Uterus (tissue), 4 donors: ENCODE data around the gene DGKD. TPM values are rescaled to one million over a fixed set of nuclear protein-coding genes. Genes with fewer than 3 reads are reported as not detected.

ENCODE experiments used
- DNase-seq, 2 donors: peaks; one replicate each; pipeline ENCODE4 v3.0.0-alpha.2; 2019 to 2020
- H3K27ac ChIP-seq, 2 donors: fragments of 200-600 bp; sonication (generic); 1 replicate in 1 of 2; 2 replicates in 1 of 2; pipeline ENCODE4 v1.5.1; 2016 to 2018
- H3K27me3 ChIP-seq, 2 donors: fragments of 200-600 bp; sonication (generic); one replicate each; pipeline ENCODE4 v1.5.1; 2018 to 2019; ENCODE audit warnings: control low read depth in 1 of 2
- H3K36me3 ChIP-seq, 2 donors: fragments of 200-600 bp; sonication (generic); one replicate each; pipeline ENCODE4 v1.5.1; 2019; ENCODE audit warnings: control low read depth in 1 of 2
- H3K4me1 ChIP-seq, 2 donors: fragments of 200-600 bp; sonication (generic); one replicate each; pipeline ENCODE4 v1.5.1; 2018 to 2019; ENCODE audit warnings: control low read depth in 1 of 2
- H3K4me3 ChIP-seq, 2 donors: fragments of 200-600 bp; sonication (generic); 1 replicate in 1 of 2; 2 replicates in 1 of 2; pipeline ENCODE4 v1.5.1; 2018 to 2019; ENCODE audit warnings: mild to moderate bottlenecking in 1 of 2
- H3K9me3 ChIP-seq, 2 donors: fragments of 200-600 bp; sonication (generic); one replicate each; pipeline ENCODE4 v1.5.1; 2019; ENCODE audit warnings: control low read depth in 1 of 2
- CTCF ChIP-seq, 4 experiments: fragments of 200-600 bp in 2 of 4; fragments of 450-650 bp in 2 of 4; sonication (generic) in 2 of 4; IDR thresholded peaks; one replicate each; pipeline ENCODE4 v1.5.1; 2016 to 2019; ENCODE audit warnings: antibody characterized with exemption in 4 of 4, mild to moderate bottlenecking in 2 of 4, moderate library complexity in 1 of 4
- POLR2A ChIP-seq, 2 donors: fragments of 450-650 bp; IDR thresholded peaks; one replicate each; pipeline ENCODE4 v1.6.1; 2016; ENCODE audit warnings: antibody characterized with exemption in 2 of 2, mild to moderate bottlenecking in 1 of 2, moderate library complexity in 1 of 2
- intact Hi-C: fragments of 100-400 bp; cut with DNase I; formaldehyde crosslinking; loops from one replicate; pipeline ENCODE4 v1.15.1; 2023; ENCODE audit warnings: low total_unique reads
- total RNA-seq, 4 donors: library from RNA; depleted of rRNA in 3 of 4; stranded (reverse); fragments of >200 nt in 3 of 4; gene quantifications; one replicate each; pipeline versions ENCODE4 v1.1.0 to v1.2.4, GENCODE V29; 2014 to 2023
- donor health status: DM: yes; HTN: yes; CAD: no.

DGKD gene
- total RNA-seq, 4 donors from 2014 or later, result 5.0 to 46.1 (median 28.0) TPM

GRCh38 chr2:233410196-233410760 lies 56.0 kb downstream of the DGKD start:
- Histone ChIP-seq H3K4me3 (no peak overlapping the region), H3K9me3 (peaks cover 0 to 2% of the 10 kb centered on the region in 2 donors), H3K36me3 (no peaks in the 10 kb centered on the region), H3K4me1 (peaks cover 0 to 7% of the 10 kb centered on the region in 2 donors), H3K27ac (peak overlapping the region in 1 of 2 donors; percentile 37), H3K27me3 (no peaks in the 10 kb centered on the region)
- no peak for DNase-seq
- TF ChIP-seq CTCF (IDR thresholded peaks at IDR 0.05) (no peak), POLR2A (IDR thresholded peaks at IDR 0.05) (no peak)
- intact Hi-C loops, result no loop called here

DNA sequence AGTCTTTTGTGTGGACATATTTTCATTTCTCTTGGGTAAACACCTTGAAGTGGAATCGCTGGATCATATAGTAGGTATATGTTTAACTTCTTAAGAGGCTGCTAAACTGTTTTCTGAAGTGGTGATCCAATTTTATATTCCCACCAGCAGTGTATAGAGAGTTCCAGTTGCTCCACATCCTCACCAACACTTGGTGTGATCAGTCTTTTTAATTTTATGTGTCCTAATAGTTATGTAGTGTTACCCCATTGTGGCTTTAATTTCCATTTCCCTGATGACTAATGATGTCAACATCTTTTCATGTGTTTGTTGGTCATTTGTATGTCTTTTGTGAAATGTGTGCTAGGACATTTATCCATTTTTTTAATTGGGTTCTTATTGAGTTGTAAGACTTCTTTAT lies 56.9 kb downstream of the DGKD start:
- Histone ChIP-seq H3K36me3 (no peaks in the 10 kb centered on the region), H3K27me3 (no peaks in the 10 kb centered on the region), H3K27ac (no peak overlapping the region), H3K9me3 (peaks cover 0 to 2% of the 10 kb centered on the region in 2 donors), H3K4me3 (no peak overlapping the region), H3K4me1 (peaks cover 0 to 7% of the 10 kb centered on the region in 2 donors)
- intact Hi-C loops, result no loop called here
- TF ChIP-seq POLR2A (IDR thresholded peaks at IDR 0.05) (no peak), CTCF (IDR thresholded peaks at IDR 0.05) (no peak)
- DNase-seq, result no peak

DNA sequence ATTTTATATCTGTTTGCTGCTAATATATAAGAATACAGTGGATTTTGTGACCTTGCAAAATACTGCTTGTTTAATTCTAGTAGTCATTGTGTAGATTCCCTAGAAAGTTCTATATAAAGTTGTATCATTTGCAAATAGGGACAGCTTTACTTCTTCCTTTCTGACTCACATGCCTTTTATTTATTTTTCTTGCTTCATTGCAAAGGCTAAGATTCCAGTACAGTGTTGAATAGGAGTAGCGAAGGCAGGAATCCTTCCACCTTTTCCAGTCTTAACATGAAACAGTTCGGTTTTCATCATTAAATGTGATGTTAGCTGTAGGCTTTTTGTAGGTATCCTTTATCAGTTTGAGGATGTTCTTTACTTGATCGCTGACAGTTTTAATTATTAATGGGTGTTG lies 58.1 kb downstream of the DGKD start:
- intact Hi-C loops, result no loop called here
- Histone ChIP-seq H3K4me3 (no peak overlapping the region), H3K4me1 (peaks cover 0 to 7% of the 10 kb centered on the region in 2 donors), H3K9me3 (peaks cover 0 to 2% of the 10 kb centered on the region in 2 donors), H3K36me3 (no peaks in the 10 kb centered on the region), H3K27ac (no peak overlapping the region), H3K27me3 (no peaks in the 10 kb centered on the region)
- no peak for DNase-seq
- no peak for TF ChIP-seq CTCF (IDR thresholded peaks at IDR 0.05)
- TF ChIP-seq POLR2A (IDR thresholded peaks at IDR 0.05), result no peak

DNA sequence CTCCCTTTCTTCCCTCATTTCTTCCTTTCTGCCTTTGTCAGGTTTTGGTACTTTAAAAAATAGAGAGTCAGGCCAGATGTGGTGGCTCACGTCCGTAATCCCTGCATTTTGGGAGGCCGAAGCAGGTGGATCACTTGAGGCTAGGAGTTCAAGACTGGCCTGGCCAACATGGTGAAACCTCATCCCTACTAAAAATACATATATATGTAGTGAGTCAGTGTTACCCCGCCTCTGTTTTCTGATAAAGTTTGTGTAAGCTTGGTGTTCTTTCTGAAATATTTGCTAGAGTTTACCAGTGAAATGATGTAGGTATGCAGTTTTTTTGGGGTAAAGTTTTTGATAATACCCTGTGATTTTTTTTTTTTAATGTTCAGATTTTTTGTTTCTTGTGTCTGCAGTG lies 58.8 kb downstream of the DGKD start:
- Histone ChIP-seq H3K27ac (peak overlapping the region in 1 of 2 donors; percentile 35), H3K4me3 (no peak overlapping the region), H3K9me3 (peaks cover 0 to 2% of the 10 kb centered on the region in 2 donors), H3K4me1 (peaks cover 0 to 7% of the 10 kb centered on the region in 2 donors), H3K27me3 (no peaks in the 10 kb centered on the region), H3K36me3 (no peaks in the 10 kb centered on the region)
- intact Hi-C loops, result no loop called here
- TF ChIP-seq POLR2A (IDR thresholded peaks at IDR 0.05) (no peak), CTCF (IDR thresholded peaks at IDR 0.05) (no peak)
- DNase-seq, result no peak

DNA sequence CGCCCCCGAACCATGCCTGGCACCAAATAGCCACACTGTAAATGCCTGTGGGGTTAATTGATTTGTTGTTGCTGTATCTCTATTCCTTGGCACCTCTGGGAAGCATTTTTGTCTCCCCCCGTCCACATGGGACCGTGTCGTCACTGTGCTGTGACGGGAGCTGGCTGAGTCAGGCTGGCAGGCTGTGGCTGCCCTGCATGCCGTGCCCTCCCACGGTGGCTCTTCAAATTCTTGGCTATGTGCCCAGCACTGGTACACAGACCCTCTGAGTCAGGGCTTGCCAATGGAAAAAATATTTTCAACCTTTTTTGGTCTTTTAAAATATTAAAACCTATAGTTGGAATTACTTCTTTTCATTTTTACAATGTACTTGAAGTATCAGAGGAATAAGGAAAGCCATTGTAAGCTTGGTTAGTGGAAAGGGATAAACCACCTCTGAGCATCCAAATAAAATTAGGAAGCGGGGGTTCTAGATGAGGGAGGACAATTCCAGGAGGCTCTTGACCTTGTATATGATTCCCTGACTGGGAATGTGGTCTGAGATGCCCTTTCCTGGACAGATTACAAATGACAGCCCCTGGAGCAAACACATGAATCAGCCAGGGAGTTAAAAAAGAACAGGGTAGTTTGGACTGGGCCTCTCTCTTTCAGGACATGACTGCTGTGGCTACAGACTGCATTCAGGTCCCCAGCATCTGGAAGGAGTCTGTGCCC lies 59.4 kb downstream of the DGKD start:
- Histone ChIP-seq H3K9me3 (peaks cover 0 to 2% of the 10 kb centered on the region in 2 donors), H3K36me3 (no peaks in the 10 kb centered on the region), H3K4me1 (peaks cover 0 to 9% of the 10 kb centered on the region in 2 donors), H3K4me3 (no peak overlapping the region), H3K27me3 (no peaks in the 10 kb centered on the region), H3K27ac (peak overlapping the region; percentile 1 to 39)
- intact Hi-C loops, result no loop called here
- TF ChIP-seq POLR2A (IDR thresholded peaks at IDR 0.05) (no peak), CTCF (IDR thresholded peaks at IDR 0.05) (no peak)
- peak in 1 of 2 donors; percentile 34 for DNase-seq
